Neutrophil (primary cell): Measurements from ENCODE around the gene STAM2.

Experiments used
- H3K27ac ChIP-seq: fragments of 200-600 bp; sonication (generic); 2 replicates; pipeline ENCODE4 v1.5.1; 2016; ENCODE audit warnings: mild to moderate bottlenecking, moderate library complexity
- H3K27me3 ChIP-seq: fragments of 200-600 bp; sonication (generic); 2 replicates; pipeline ENCODE4 v1.6.0; 2016; ENCODE audit warnings: mild to moderate bottlenecking
- H3K36me3 ChIP-seq: fragments of 200-600 bp; sonication (generic); 2 replicates; pipeline ENCODE4 v1.5.1; 2017
- H3K4me1 ChIP-seq, 2 experiments: fragments of 200-600 bp in 1 of 2; sonication (generic) in 1 of 2; 1 replicate in 1 of 2; 2 replicates in 1 of 2; pipeline versions ENCODE4 v1.5.1 to v1.6.1; 2013 to 2016; ENCODE audit warnings: low read depth in 1 of 2, low read length in 1 of 2, mild to moderate bottlenecking in 1 of 2, moderate library complexity in 1 of 2; ENCODE audit not compliant: control insufficient read depth in 1 of 2, insufficient read depth in 1 of 2
- H3K4me3 ChIP-seq, 2 experiments: fragments of 200-600 bp in 1 of 2; sonication (generic) in 1 of 2; 1 replicate in 1 of 2; 2 replicates in 1 of 2; pipeline ENCODE4 v1.5.1; 2013 to 2016; ENCODE audit warnings: low read depth in 1 of 2, low read length in 1 of 2, mild to moderate bottlenecking in 1 of 2, moderate library complexity in 1 of 2
- H3K9me3 ChIP-seq: fragments of 200-600 bp; sonication (generic); 2 replicates; pipeline ENCODE4 v1.5.1; 2016
- TF ChIP-seq, protein P1 (sequence below): fragments of 200-600 bp; sonication (generic); IDR thresholded peaks from 2 replicates; pipeline ENCODE4 v1.5.1; 2016; ENCODE audit warnings: antibody characterized with exemption

The STAM2 gene

DNA sequence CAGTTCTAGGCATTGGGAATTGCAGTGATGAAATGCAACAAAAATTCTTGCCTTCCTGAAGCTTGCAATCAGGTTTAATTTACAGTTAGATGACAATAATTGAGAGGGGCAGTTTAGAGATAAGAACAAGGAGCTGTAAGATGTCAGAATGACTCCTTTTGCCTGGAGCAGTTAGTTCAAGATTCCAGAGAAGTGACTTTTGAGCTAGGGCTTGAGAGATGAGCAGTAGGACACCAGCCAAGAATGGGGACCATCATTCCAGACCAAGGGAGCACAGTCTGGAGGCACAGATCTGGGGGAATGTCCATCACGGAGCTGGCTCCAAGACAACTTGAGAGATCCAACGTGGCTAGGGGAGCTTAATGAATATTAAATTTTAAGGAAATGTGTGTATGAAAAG, 103.6 kb downstream of the STAM2 start:
- Histone ChIP-seq H3K4me1 (peaks cover 0 to 7% of the 10 kb centered on the region in 2 experiments), H3K27me3 (no peaks in the 10 kb centered on the region), H3K27ac (no peak overlapping the region), H3K36me3 (no peaks in the 10 kb centered on the region), H3K9me3 (no peaks in the 10 kb centered on the region), H3K4me3 (no peak overlapping the region)
- TF ChIP-seq, protein P1, sequence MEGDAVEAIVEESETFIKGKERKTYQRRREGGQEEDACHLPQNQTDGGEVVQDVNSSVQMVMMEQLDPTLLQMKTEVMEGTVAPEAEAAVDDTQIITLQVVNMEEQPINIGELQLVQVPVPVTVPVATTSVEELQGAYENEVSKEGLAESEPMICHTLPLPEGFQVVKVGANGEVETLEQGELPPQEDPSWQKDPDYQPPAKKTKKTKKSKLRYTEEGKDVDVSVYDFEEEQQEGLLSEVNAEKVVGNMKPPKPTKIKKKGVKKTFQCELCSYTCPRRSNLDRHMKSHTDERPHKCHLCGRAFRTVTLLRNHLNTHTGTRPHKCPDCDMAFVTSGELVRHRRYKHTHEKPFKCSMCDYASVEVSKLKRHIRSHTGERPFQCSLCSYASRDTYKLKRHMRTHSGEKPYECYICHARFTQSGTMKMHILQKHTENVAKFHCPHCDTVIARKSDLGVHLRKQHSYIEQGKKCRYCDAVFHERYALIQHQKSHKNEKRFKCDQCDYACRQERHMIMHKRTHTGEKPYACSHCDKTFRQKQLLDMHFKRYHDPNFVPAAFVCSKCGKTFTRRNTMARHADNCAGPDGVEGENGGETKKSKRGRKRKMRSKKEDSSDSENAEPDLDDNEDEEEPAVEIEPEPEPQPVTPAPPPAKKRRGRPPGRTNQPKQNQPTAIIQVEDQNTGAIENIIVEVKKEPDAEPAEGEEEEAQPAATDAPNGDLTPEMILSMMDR, result no peak

DNA sequence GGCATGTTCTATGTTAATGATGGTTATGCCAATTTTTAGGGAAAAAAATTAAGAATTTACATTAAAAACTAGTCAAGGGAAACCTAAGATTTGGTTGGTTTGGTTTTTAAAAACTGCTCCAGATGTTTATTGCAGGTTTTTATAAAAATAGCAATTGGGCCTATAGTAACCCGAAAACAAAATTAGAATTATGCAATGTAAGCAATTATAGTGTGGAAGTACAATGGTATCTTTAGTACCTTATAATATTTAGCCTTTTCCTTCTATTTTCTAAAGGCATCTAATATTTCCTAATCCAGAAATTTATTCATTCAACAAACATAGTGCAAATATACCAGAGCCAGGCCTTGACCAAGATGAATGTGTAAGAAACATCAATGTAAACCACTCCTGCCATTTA, 104.0 kb downstream of the STAM2 start:
- Histone ChIP-seq H3K4me3 (no peak overlapping the region), H3K36me3 (no peaks in the 10 kb centered on the region), H3K4me1 (peaks cover 0 to 7% of the 10 kb centered on the region in 2 experiments), H3K27me3 (no peaks in the 10 kb centered on the region), H3K27ac (no peak overlapping the region), H3K9me3 (no peaks in the 10 kb centered on the region)
- TF ChIP-seq, protein P1, result no peak

DNA sequence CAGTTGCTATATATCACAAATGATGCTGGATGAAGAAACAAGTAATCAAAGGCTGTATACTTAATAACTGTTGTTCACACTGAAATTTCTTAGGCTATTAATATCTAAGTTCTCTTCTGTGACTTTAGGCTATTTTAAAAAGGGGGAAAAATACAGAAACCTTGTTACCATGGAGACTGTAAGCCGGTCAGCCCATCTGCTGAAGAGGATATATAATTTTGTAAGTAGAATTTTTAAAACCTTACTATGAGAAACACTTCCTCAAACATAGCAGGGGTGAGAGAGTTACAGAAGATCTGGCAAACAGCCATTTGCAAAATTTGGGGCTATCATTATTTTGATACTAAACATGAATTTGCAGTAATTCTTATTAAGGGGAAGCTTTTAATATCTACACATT, 104.5 kb downstream of the STAM2 start:
- Histone ChIP-seq H3K4me1 (peaks cover 0 to 7% of the 10 kb centered on the region in 2 experiments), H3K4me3 (no peak overlapping the region), H3K36me3 (no peaks in the 10 kb centered on the region), H3K27me3 (no peaks in the 10 kb centered on the region), H3K27ac (no peak overlapping the region), H3K9me3 (no peaks in the 10 kb centered on the region)
- TF ChIP-seq, protein P1, result no peak

DNA sequence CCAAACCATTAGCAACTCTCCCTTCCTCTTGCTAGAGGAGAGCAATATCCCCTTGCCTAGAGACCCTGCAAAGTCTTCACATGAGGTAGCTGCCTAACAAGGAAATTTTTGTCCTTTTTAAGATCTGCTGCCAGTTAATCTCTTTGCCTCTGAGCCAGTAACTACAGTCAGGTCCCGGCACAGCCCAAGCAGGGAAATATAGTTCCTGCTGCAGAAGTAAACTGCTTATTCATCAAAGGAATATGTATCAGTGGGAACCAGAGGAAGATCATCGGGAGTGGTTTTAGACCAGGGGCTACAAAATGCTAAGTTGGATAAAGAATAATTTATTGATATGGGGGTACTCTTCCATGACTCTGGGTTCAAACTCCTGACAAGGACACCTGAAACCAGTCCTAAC, 107.3 kb downstream of the STAM2 start:
- H3K9me3 ChIP-seq, result no peaks in the 10 kb centered on the region
- H3K4me3 ChIP-seq, result no peak overlapping the region
- TF ChIP-seq, protein P1, result no peak
- no peaks in the 10 kb centered on the region for H3K36me3 ChIP-seq
- peaks cover 0 to 8% of the 10 kb centered on the region in 2 experiments for H3K4me1 ChIP-seq
- H3K27me3 ChIP-seq, result no peaks in the 10 kb centered on the region
- H3K27ac ChIP-seq, result no peak overlapping the region

DNA sequence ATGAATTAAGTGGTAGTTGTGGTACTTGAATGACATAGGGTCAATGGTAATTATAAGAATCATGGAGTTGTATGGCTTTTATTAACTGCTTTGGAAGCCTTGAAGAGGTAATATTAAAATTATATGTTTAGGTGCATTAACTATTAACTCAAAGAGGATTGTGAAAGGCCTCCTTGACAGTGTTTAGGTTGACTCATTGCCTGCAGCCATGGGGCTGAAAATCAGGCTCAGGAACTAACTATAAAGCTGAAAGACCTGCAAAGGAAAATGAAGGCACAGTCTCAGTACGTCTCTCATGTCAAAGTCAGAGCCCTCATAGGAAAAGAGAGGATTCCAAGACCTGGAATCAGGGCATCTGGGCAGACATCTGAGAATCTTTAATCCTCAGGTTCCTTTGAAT, 107.7 kb downstream of the STAM2 start:
- H3K4me3 ChIP-seq, result no peak overlapping the region
- no peaks in the 10 kb centered on the region for H3K27me3 ChIP-seq
- H3K9me3 ChIP-seq, result no peaks in the 10 kb centered on the region
- TF ChIP-seq, protein P1, result no peak
- no peaks in the 10 kb centered on the region for H3K36me3 ChIP-seq
- no peak overlapping the region for H3K27ac ChIP-seq
- peaks cover under 1 to 12% of the 10 kb centered on the region in 2 experiments for H3K4me1 ChIP-seq
